Suprapubic skin (tissue), 4 donors: ENCODE data around the gene CDC16.

Source experiments
- POLR2A ChIP-seq, 2 donors: fragments of 450-650 bp; IDR thresholded peaks; one replicate each; pipeline ENCODE4 v1.6.1; 2017; ENCODE audit warnings: antibody characterized with exemption in 2 of 2, mild to moderate bottlenecking in 2 of 2, moderate library complexity in 2 of 2
- POLR2AphosphoS5 ChIP-seq, 3 donors: sonication (generic); formaldehyde crosslinking; IDR thresholded peaks; one replicate each; pipeline ENCODE4 v1.6.1; 2017; ENCODE audit warnings: antibody characterized with exemption in 3 of 3
- TF ChIP-seq, protein P1 (sequence below), 2 donors: fragments of 200-600 bp in 1 of 2; fragments of 450-650 bp in 1 of 2; sonication (generic) in 1 of 2; IDR thresholded peaks; one replicate each; pipeline ENCODE4 v1.5.1; 2016 to 2019; ENCODE audit warnings: antibody characterized with exemption in 2 of 2, mild to moderate bottlenecking in 1 of 2, moderate library complexity in 1 of 2

GRCh38 chr13:114269281-114269770, 34.6 kb downstream of the CDC16 start:
- TF ChIP-seq, protein P1, sequence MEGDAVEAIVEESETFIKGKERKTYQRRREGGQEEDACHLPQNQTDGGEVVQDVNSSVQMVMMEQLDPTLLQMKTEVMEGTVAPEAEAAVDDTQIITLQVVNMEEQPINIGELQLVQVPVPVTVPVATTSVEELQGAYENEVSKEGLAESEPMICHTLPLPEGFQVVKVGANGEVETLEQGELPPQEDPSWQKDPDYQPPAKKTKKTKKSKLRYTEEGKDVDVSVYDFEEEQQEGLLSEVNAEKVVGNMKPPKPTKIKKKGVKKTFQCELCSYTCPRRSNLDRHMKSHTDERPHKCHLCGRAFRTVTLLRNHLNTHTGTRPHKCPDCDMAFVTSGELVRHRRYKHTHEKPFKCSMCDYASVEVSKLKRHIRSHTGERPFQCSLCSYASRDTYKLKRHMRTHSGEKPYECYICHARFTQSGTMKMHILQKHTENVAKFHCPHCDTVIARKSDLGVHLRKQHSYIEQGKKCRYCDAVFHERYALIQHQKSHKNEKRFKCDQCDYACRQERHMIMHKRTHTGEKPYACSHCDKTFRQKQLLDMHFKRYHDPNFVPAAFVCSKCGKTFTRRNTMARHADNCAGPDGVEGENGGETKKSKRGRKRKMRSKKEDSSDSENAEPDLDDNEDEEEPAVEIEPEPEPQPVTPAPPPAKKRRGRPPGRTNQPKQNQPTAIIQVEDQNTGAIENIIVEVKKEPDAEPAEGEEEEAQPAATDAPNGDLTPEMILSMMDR (IDR thresholded peaks at IDR 0.05): no peak
- TF ChIP-seq POLR2AphosphoS5 (IDR thresholded peaks at IDR 0.05) (no peak), POLR2A (IDR thresholded peaks at IDR 0.05) (no peak)
